ENCODE data around the gene TTC28. TPM values are rescaled to one million over a fixed set of nuclear protein-coding genes. Genes with fewer than 3 reads are reported as not detected.
"Not testable (repeated sequence)": the region's sequence is repeated elsewhere in the genome, so short reads cannot be mapped to it uniquely, and the experiment has no call there.

TTC28 gene
- total RNA-seq, 4 donors from 2014 or later = 35.1 to 138 (median 50.8) TPM

- Histone ChIP-seq H3K36me3 (no peaks in the 10 kb centered on the region), H3K9me3 (no peaks in the 10 kb centered on the region), H3K27me3 (no peaks in the 10 kb centered on the region), H3K4me1 (peaks cover 0 to 44% (median 5%) of the 10 kb centered on the region in 3 donors), H3K27ac (no peak overlapping the region), H3K4me3 (no peak overlapping the region)
- no peak for ATAC-seq
- TF ChIP-seq EP300 (IDR thresholded peaks at IDR 0.05) (no peak), POLR2A (IDR thresholded peaks at IDR 0.05) (no peak), POLR2AphosphoS5 (IDR thresholded peaks at IDR 0.05) (no peak)
- TF ChIP-seq, protein P1, sequence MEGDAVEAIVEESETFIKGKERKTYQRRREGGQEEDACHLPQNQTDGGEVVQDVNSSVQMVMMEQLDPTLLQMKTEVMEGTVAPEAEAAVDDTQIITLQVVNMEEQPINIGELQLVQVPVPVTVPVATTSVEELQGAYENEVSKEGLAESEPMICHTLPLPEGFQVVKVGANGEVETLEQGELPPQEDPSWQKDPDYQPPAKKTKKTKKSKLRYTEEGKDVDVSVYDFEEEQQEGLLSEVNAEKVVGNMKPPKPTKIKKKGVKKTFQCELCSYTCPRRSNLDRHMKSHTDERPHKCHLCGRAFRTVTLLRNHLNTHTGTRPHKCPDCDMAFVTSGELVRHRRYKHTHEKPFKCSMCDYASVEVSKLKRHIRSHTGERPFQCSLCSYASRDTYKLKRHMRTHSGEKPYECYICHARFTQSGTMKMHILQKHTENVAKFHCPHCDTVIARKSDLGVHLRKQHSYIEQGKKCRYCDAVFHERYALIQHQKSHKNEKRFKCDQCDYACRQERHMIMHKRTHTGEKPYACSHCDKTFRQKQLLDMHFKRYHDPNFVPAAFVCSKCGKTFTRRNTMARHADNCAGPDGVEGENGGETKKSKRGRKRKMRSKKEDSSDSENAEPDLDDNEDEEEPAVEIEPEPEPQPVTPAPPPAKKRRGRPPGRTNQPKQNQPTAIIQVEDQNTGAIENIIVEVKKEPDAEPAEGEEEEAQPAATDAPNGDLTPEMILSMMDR (IDR thresholded peaks at IDR 0.05) = no peak
Observed at GRCh38 chr22:28375761-28376534, 303.7 kb downstream of the TTC28 start.

DNA sequence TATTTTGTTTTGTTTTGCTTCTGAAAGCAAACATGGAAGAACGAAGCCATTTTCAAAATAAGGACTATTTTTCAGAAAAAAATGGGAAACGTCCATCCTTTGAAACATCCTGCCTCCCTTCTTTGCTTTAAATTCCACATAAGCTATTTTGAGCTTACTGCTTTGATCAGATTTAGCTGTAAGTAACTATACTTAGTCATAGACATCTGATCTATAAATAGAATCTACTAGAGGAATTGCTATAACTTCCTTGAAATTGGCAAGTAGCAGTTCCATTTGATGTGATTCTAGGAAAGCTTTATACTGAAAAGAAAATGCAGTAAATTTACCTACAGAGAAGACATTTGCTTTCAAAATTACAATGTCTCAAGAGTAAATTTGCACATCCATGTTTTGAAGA is 305.8 kb downstream of the TTC28 start:
- no peak overlapping the region for H3K4me3 ChIP-seq
- no peaks in the 10 kb centered on the region for H3K9me3 ChIP-seq
- H3K27me3 ChIP-seq = no peaks in the 10 kb centered on the region
- H3K36me3 ChIP-seq = no peaks in the 10 kb centered on the region
- no peak overlapping the region for H3K27ac ChIP-seq
- ATAC-seq = no peak
- peaks cover 0 to 39% (median 5%) of the 10 kb centered on the region in 3 donors for H3K4me1 ChIP-seq
- TF ChIP-seq EP300 (IDR thresholded peaks at IDR 0.05) = no peak
- TF ChIP-seq, protein P1 (IDR thresholded peaks at IDR 0.05) = no peak
- no peak for TF ChIP-seq POLR2A (IDR thresholded peaks at IDR 0.05)
- TF ChIP-seq POLR2AphosphoS5 (IDR thresholded peaks at IDR 0.05) = no peak
- 29 to 42% methylated on average over 2 of the region's 2 CpGs for WGBS, 2 donors (ENCODE audit: low coverage in 1 of 2)

DNA sequence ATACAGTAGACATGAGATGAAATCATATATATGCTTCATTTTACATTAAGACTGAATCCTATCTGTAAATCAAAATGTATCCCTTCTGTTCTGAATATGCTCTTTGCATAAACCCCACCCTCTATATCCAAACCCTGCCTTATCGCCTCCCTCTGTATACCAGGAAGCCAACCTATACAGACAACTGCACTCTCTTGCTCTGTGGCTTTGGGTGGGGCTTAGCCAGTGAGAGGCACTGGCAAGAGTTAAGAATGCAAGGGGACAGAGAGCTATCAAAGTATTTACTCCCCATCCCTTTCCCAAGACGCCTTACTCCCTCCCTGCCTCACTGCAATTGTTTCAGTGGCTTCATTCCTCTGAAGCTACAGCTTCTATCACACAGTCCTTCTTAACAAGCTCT is 309.8 kb downstream of the TTC28 start:
- H3K27me3 ChIP-seq = no peaks in the 10 kb centered on the region
- H3K4me1 ChIP-seq = peaks cover 0 to 24% (median 0%) of the 10 kb centered on the region in 3 donors
- H3K27ac ChIP-seq = no peak overlapping the region
- ATAC-seq = no peak
- H3K9me3 ChIP-seq = no peaks in the 10 kb centered on the region
- H3K36me3 ChIP-seq = no peaks in the 10 kb centered on the region
- 43 to 66% methylated on average over 1 to 2 of the region's 2 CpGs for WGBS, 2 donors (ENCODE audit: low coverage in 1 of 2)
- no peak overlapping the region for H3K4me3 ChIP-seq
- TF ChIP-seq EP300 (IDR thresholded peaks at IDR 0.05) = no peak
- TF ChIP-seq, protein P1 (IDR thresholded peaks at IDR 0.05) = no peak
- no peak for TF ChIP-seq POLR2AphosphoS5 (IDR thresholded peaks at IDR 0.05)
- TF ChIP-seq POLR2A (IDR thresholded peaks at IDR 0.05) = no peak

DNA sequence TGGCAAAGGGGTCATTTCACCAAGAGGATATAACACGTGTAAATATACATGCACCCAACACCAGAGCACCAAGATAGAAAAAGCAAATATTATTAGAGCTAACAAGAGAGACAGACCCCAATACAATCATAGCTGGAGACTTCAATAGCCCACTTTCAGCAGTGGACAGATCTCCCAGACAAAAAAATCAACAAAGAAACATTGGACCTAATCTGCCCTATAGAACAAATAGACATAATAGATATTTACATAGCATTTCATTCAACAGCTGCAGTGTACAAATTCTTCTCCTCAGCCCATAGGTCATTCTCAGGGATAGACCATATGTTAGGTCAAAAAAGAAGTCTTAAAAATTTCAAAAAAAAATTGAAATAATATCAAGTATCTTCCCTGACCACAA is 312.8 kb downstream of the TTC28 start:
- ATAC-seq = no peak
- peaks cover 0 to 10% (median 0%) of the 10 kb centered on the region in 3 donors for H3K4me1 ChIP-seq
- no peaks in the 10 kb centered on the region for H3K36me3 ChIP-seq
- H3K4me3 ChIP-seq = no peak overlapping the region
- H3K9me3 ChIP-seq = no peaks in the 10 kb centered on the region
- WGBS, 2 donors (ENCODE audit: low coverage in 1 of 2) = 77 to 100% methylated on average over 1 of the region's 1 CpG
- no peak for TF ChIP-seq POLR2A (IDR thresholded peaks at IDR 0.05)
- no peak for TF ChIP-seq EP300 (IDR thresholded peaks at IDR 0.05)
- no peak overlapping the region for H3K27ac ChIP-seq
- no peaks in the 10 kb centered on the region for H3K27me3 ChIP-seq

- no peak overlapping the region for H3K27ac ChIP-seq
- TF ChIP-seq POLR2AphosphoS5 (IDR thresholded peaks at IDR 0.05) (no peak), POLR2A (IDR thresholded peaks at IDR 0.05) (no peak), EP300 (IDR thresholded peaks at IDR 0.05) (no peak)
- TF ChIP-seq, protein P1 (IDR thresholded peaks at IDR 0.05) = no peak
- H3K4me1 ChIP-seq = peaks cover 0 to 7% (median 0%) of the 10 kb centered on the region in 3 donors
- no peaks in the 10 kb centered on the region for H3K9me3 ChIP-seq
- no peaks in the 10 kb centered on the region for H3K36me3 ChIP-seq
- H3K27me3 ChIP-seq = no peaks in the 10 kb centered on the region
- no peak overlapping the region for H3K4me3 ChIP-seq
- no peak for ATAC-seq
- 79 to 100% methylated on average over 1 of the region's 1 CpG for WGBS, 2 donors (ENCODE audit: low coverage in 1 of 2)
Observed at GRCh38 chr22:28365371-28365770, 314.3 kb downstream of the TTC28 start.

DNA sequence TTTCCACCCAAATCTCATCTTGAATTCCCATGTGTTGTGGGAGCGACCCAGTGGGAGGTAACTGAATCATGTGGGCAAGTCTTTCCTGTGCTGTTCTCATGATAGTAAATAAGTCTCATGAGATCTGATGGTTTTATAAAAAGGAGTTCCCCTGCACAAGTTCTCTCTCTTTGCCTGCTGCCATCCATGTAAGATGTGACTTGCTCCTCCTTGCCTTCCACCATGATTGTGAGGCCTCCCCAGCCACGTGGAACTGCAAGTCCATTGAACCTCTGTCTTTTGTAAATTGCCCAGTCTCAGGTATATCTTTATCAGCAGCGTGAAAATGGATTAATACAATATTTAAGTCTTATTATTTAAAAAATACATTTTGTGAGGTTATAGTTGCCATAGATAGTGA is 315.5 kb downstream of the TTC28 start:
- H3K9me3 ChIP-seq, H3K4me1 ChIP-seq, ATAC-seq, H3K27me3 ChIP-seq, H3K27ac ChIP-seq, H3K36me3 ChIP-seq, H3K4me3 ChIP-seq: not testable (repeated sequence)
- 95 to 100% methylated on average over 3 of the region's 3 CpGs for WGBS, 2 donors (ENCODE audit: low coverage in 1 of 2)

Data from gastroesophageal sphincter (tissue), 4 donors.